HCT116 (cell line): Measurements from ENCODE around the gene CCDC191. TPM values are rescaled to one million over a fixed set of nuclear protein-coding genes. Genes with fewer than 3 reads are reported as not detected.

Source experiments
- ATAC-seq: fragments of 200-7000 bp; cut with Tn5 transposase; 2 replicates; pipeline ENCODE4 v1.9.1; 2020; ENCODE audit warnings: mild to moderate bottlenecking, moderate library complexity
- BruUV-seq: library from RNA; stranded (reverse); fragments of 400-500 nt; replicated peaks from 2 replicates; lab custom pipeline; 2021; lab: Mats Ljungman, UMichigan
- CTCF ChIA-PET: fragments of 300-600 bp; sonication (Branson Sonifier 250); formaldehyde crosslinking; loops from one replicate; lab custom pipeline; 2021; ENCODE audit warnings: antibody characterized with exemption; lab: Charles Lee
- POLR2A ChIA-PET: fragments of 300-600, 350-600 bp; sonication (Branson Sonifier 250); formaldehyde crosslinking; loops from one replicate; lab custom pipeline; 2021; ENCODE audit warnings: antibody characterized with exemption; lab: Charles Lee
- RAD21 ChIA-PET, 2 experiments: fragments of 300-600 bp; sonication (Branson Sonifier 250); formaldehyde crosslinking; loops; one replicate each; lab custom pipeline; 2023; ENCODE audit warnings: low total read pairs in 2 of 2; ENCODE audit not compliant: uncharacterized antibody in 2 of 2, unreplicated experiment in 2 of 2, low non-redundant PET in 1 of 2; lab: Charles Lee
- DNase-seq: peaks from one replicate; pipeline ENCODE4 v3.0.0-alpha.2; 2010; ENCODE audit warnings: low read depth, low spot score
- H2AFZ ChIP-seq: fragments of 200-600 bp; shearing (Covaris generic), sonication (generic); 2 replicates; pipeline ENCODE4 v1.6.1; 2017; ENCODE audit warnings: low read depth, mixed run types, mixed read lengths, antibody characterized with exemption, low read length; ENCODE audit not compliant: poor library complexity, severe bottlenecking
- H3K27ac ChIP-seq: 2 replicates; pipeline ENCODE4 v1.5.1; 2012; ENCODE audit warnings: low read depth, low read length
- H3K27me3 ChIP-seq: fragments of 200-600 bp; sonication (generic); 2 replicates; pipeline ENCODE4 v1.6.1; 2016; ENCODE audit warnings: mixed run types, low read length, mixed read lengths; ENCODE audit not compliant: insufficient read depth
- H3K36me3 ChIP-seq, 2 experiments: fragments of 200-500 bp in 1 of 2; fragments of 200-600 bp in 1 of 2; sonication (Bioruptor generic) in 1 of 2; sonication (generic) in 1 of 2; 2 replicates each; pipeline versions ENCODE4 v1.5.1 to v1.6.1; 2014 to 2016; ENCODE audit warnings: low read length in 2 of 2, inconsistent platforms in 1 of 2, mixed read lengths in 1 of 2, mixed run types in 1 of 2; ENCODE audit not compliant: insufficient read depth in 2 of 2, control insufficient read depth in 1 of 2
- H3K4me1 ChIP-seq, 2 experiments: fragments of 200-600 bp in 1 of 2; sonication (generic) in 1 of 2; 2 replicates each; pipeline versions ENCODE4 v1.5.1 to v1.6.1; 2012 to 2017; ENCODE audit warnings: low read length in 2 of 2, inconsistent platforms in 1 of 2, mild to moderate bottlenecking in 1 of 2, mixed read lengths in 1 of 2, mixed run types in 1 of 2, moderate library complexity in 1 of 2; ENCODE audit not compliant: insufficient read depth in 2 of 2, control insufficient read depth in 1 of 2
- H3K4me2 ChIP-seq: fragments of 200-600 bp; sonication (generic); 2 replicates; pipeline ENCODE4 v1.6.1; 2017; ENCODE audit warnings: mixed run types, low read length, mixed read lengths
- H3K4me3 ChIP-seq, 2 experiments: fragments of 200-600 bp in 1 of 2; sonication (generic) in 1 of 2; replicated peaks in 1 of 2; 2 replicates each; pipeline ENCODE4 v1.5.1; 2011 to 2016; ENCODE audit warnings: low read length in 2 of 2, control low read depth in 1 of 2, low read depth in 1 of 2, mild to moderate bottlenecking in 1 of 2, mixed read lengths in 1 of 2, mixed run types in 1 of 2
- H3K79me2 ChIP-seq: fragments of 200-600 bp; sonication (generic); 2 replicates; pipeline ENCODE4 v1.6.1; 2017; ENCODE audit warnings: mild to moderate bottlenecking, mixed run types, low read length, moderate library complexity, mixed read lengths; ENCODE audit not compliant: insufficient read depth
- H3K9ac ChIP-seq: fragments of 200-600 bp; sonication (generic); 2 replicates; pipeline ENCODE4 v1.6.1; 2016; ENCODE audit warnings: low read length, mixed read lengths
- H3K9me2 ChIP-seq: fragments of 200-600 bp; sonication (generic), shearing (Covaris generic); 2 replicates; pipeline ENCODE4 v1.6.1; 2017; ENCODE audit warnings: mixed run types, mild to moderate bottlenecking, moderate library complexity; ENCODE audit not compliant: insufficient read depth
- H3K9me3 ChIP-seq, 2 experiments: fragments of 200-500 bp in 1 of 2; fragments of 200-600 bp in 1 of 2; sonication (Bioruptor generic) in 1 of 2; sonication (generic) in 1 of 2; 2 replicates each; pipeline ENCODE4 v1.6.1; 2014 to 2017; ENCODE audit warnings: low read length in 2 of 2, mixed read lengths in 2 of 2, inconsistent platforms in 1 of 2, low read depth in 1 of 2, mild to moderate bottlenecking in 1 of 2, mixed run types in 1 of 2, moderate library complexity in 1 of 2; ENCODE audit not compliant: control insufficient read depth in 1 of 2, insufficient read depth in 1 of 2
- H4K20me1 ChIP-seq: fragments of 200-600 bp; sonication (generic), shearing (Covaris generic); 2 replicates; pipeline ENCODE4 v1.6.1; 2017; ENCODE audit warnings: mixed run types, mild to moderate bottlenecking, moderate library complexity; ENCODE audit not compliant: insufficient read depth
- ATF3 ChIP-seq: IDR thresholded peaks from 2 replicates; pipeline ENCODE4 v1.6.1; 2012
- CBX3 ChIP-seq: IDR thresholded peaks from 2 replicates; pipeline ENCODE4 v1.6.1; 2012; ENCODE audit warnings: low read depth
- CEBPB ChIP-seq: IDR thresholded peaks from 2 replicates; pipeline ENCODE4 v1.6.1; 2012; ENCODE audit warnings: low read depth
- CTCF ChIP-seq, 3 experiments: fragments of 200-600 bp in 1 of 3; sonication (generic) in 1 of 3; IDR thresholded peaks in 2 of 3; conservative IDR thresholded peaks in 1 of 3; 2 replicates each; pipeline ENCODE4 v1.5.1; 2012 to 2017; ENCODE audit warnings: low read depth in 2 of 3, low read length in 2 of 3, antibody characterized with exemption in 1 of 3, borderline replicate concordance in 1 of 3, control low read depth in 1 of 3, mild to moderate bottlenecking in 1 of 3, mixed read lengths in 1 of 3, mixed run types in 1 of 3, moderate library complexity in 1 of 3; ENCODE audit not compliant: insufficient read depth in 1 of 3
- EZH2 ChIP-seq: fragments of 200-600 bp; sonication (generic); IDR thresholded peaks from 2 replicates; pipeline ENCODE4 v1.6.1; 2017; ENCODE audit warnings: antibody characterized with exemption, mixed run types
- JUND ChIP-seq: IDR thresholded peaks from 2 replicates; pipeline ENCODE4 v1.6.1; 2012
- POLR2AphosphoS5 ChIP-seq: IDR thresholded peaks from 2 replicates; pipeline ENCODE4 v1.6.1; 2011; ENCODE audit warnings: mild to moderate bottlenecking, low read depth, low read length, moderate library complexity
- SP1 ChIP-seq: IDR thresholded peaks from 2 replicates; pipeline ENCODE4 v1.6.1; 2012; ENCODE audit warnings: low read depth
- SRF ChIP-seq: IDR thresholded peaks from 2 replicates; pipeline ENCODE4 v1.6.1; 2012; ENCODE audit warnings: low read depth
- ZNF274 ChIP-seq: fragments of 200-500 bp; sonication (Bioruptor generic); IDR thresholded peaks from 2 replicates; pipeline ENCODE4 v1.6.1; 2014; ENCODE audit warnings: mild to moderate bottlenecking, low read depth, low read length, inconsistent platforms
- intact Hi-C: fragments of 100-400 bp; cut with micrococcal nuclease; formaldehyde crosslinking; loops from 2 replicates; pipeline ENCODE4 v1.10.0; 2022
- total RNA-seq: library from RNA; stranded (reverse); gene quantifications from one replicate; pipeline ENCODE4 v1.2.1, GENCODE V29; 2021; ENCODE audit not compliant: unreplicated experiment

CCDC191 gene
- total RNA-seq, 1 experiment from 2014 or later: 4.1 TPM

GRCh38 chr3:114104414-114104813 lies 48.1 kb upstream of the CCDC191 start:
- Histone ChIP-seq H3K4me2 (no peak overlapping the region), H3K9me2 (no peaks in the 10 kb centered on the region), H4K20me1 (no peaks in the 10 kb centered on the region), H3K9ac (no peak overlapping the region), H3K79me2 (no peaks in the 10 kb centered on the region), H3K27me3 (no peaks in the 10 kb centered on the region), H2AFZ (no peak overlapping the region), H3K9me3 (no peaks in the 10 kb centered on the region), H3K4me1 (no peaks in the 10 kb centered on the region), H3K36me3 (no peaks in the 10 kb centered on the region), H3K27ac (no peak overlapping the region), H3K4me3 (no peak overlapping the region)
- intact Hi-C loops: no loop called here
- ChIA-PET POLR2A (no interaction called here), CTCF (no interaction called here), RAD21 (no interaction called here)
- ATAC-seq: no peak
- BruUV-seq: no TSS peak
- TF ChIP-seq JUND (no peak), SP1 (no peak), CBX3 (no peak), POLR2AphosphoS5 (no peak), ZNF274 (no peak), CTCF (IDR thresholded peaks at IDR 0.05 in 2 of 3, conservative IDR thresholded peaks at IDR 0.05 in 1 of 3; ENCODE audit: borderline replicate concordance in 1 of 3, insufficient read depth in 1 of 3, low read depth in 2 of 3, low read length in 2 of 3) (no peak), ATF3 (no peak), EZH2 (no peak)
- no peak for DNase-seq

- ChIA-PET RAD21 (no interaction called here), CTCF (no interaction called here), POLR2A (no interaction called here)
- H3K9me3 ChIP-seq: no peaks in the 10 kb centered on the region
- ATAC-seq (no peak), DNase-seq (no peak)
- no peaks in the 10 kb centered on the region for H3K79me2 ChIP-seq
- H4K20me1 ChIP-seq: no peaks in the 10 kb centered on the region
- no peaks in the 10 kb centered on the region for H3K36me3 ChIP-seq
- no peaks in the 10 kb centered on the region for H3K4me1 ChIP-seq
- H3K4me2 ChIP-seq: no peak overlapping the region
- no peak overlapping the region for H3K9ac ChIP-seq
- no peaks in the 10 kb centered on the region for H3K27me3 ChIP-seq
- no peaks in the 10 kb centered on the region for H3K9me2 ChIP-seq
- no peak overlapping the region for H3K27ac ChIP-seq
- H2AFZ ChIP-seq: no peak overlapping the region
- BruUV-seq: no TSS peak
- intact Hi-C loops: no loop called here
- no peak for TF ChIP-seq SRF
- TF ChIP-seq CEBPB: no peak
- H3K4me3 ChIP-seq: no peak overlapping the region
Measured at GRCh38 chr3:114103858-114104257, 47.5 kb upstream of the CCDC191 start.
